GM23338 (cell line): ENCODE measurements around the gene MED12L.

ENCODE experiments used
- CTCF ChIP-seq, 2 experiments: fragments of 200-600 bp in 1 of 2; sonication (generic) in 1 of 2; conservative IDR thresholded peaks; 2 replicates each; pipeline versions ENCODE4 v1.5.1 to v1.6.1; 2016 to 2017; ENCODE audit warnings: antibody characterized with exemption in 2 of 2, low read depth in 2 of 2, mild to moderate bottlenecking in 2 of 2, moderate library complexity in 1 of 2
- ETS1 ChIP-seq: IDR thresholded peaks from 2 replicates; pipeline ENCODE4 v1.6.1; 2016; ENCODE audit warnings: antibody characterized with exemption
- EZH2 ChIP-seq: fragments of 200-600 bp; sonication (generic); IDR thresholded peaks from one replicate; pipeline ENCODE4 v1.8.0; 2017; ENCODE audit warnings: antibody characterized with exemption, mild to moderate bottlenecking, low read depth; ENCODE audit not compliant: unreplicated experiment
- EZH2phosphoT487 ChIP-seq: fragments of 200-600 bp; sonication (generic); IDR thresholded peaks from one replicate; pipeline ENCODE4 v1.8.1; 2018; ENCODE audit warnings: antibody characterized with exemption; ENCODE audit not compliant: unreplicated experiment
- JUNB ChIP-seq: IDR thresholded peaks from one replicate; pipeline ENCODE4 v1.6.1; 2016; ENCODE audit warnings: antibody characterized with exemption; ENCODE audit not compliant: unreplicated experiment
- POLR2AphosphoS5 ChIP-seq: IDR thresholded peaks from 2 replicates; pipeline ENCODE4 v1.6.1; 2016; ENCODE audit warnings: antibody characterized with exemption, low read depth
- REST ChIP-seq: IDR thresholded peaks from one replicate; pipeline ENCODE4 v1.6.1; 2018; ENCODE audit warnings: antibody characterized with exemption; ENCODE audit not compliant: unreplicated experiment
- STAT1 ChIP-seq: IDR thresholded peaks from one replicate; pipeline ENCODE4 v1.6.1; 2016; ENCODE audit warnings: antibody characterized with exemption; ENCODE audit not compliant: unreplicated experiment

DNA sequence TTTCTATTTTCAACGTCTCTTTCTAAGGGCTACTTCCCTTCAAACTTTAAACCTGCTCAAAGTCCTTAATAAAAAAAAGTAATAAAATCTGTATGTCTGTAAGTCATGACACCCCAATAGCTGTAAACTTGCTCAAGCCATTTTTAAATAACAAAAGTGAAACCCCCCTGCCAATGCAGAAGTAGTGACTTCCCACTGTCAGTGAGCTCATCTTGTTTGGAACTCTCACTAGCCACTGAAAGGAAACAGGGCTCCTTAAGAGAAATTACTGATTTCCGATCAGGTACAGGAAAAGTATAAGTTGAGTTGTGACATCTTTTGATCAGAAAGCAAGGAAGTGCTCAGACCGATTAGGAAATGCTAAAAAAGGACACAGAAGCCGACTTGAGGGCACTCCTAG lies 145.2 kb downstream of the MED12L start:
- TF ChIP-seq CTCF (conservative IDR thresholded peaks at IDR 0.05; ENCODE audit: low read depth in 2 of 2) (no peak), POLR2AphosphoS5 (no peak), ETS1 (no peak), EZH2 (no peak), EZH2phosphoT487 (no peak), REST (no peak), STAT1 (no peak), JUNB (no peak)
